GM21423 (cell line): Measurements from ENCODE around the gene NPTX1.

Source experiments
- ATAC-seq: cut with Tn5 transposase; IDR thresholded peaks from one replicate; pipeline ENCODE4 v1.9.1; 2021; ENCODE audit warnings: mild to moderate bottlenecking, moderate library complexity; ENCODE audit not compliant: unreplicated experiment

The NPTX1 gene

GRCh38 chr17:80446645-80447405 is 29.6 kb downstream of the NPTX1 start:
- ATAC-seq = no peak

- ATAC-seq = no peak
Measured at GRCh38 chr17:80445726-80446110, 30.7 kb downstream of the NPTX1 start.

- ATAC-seq = no peak
Measured at GRCh38 chr17:80445007-80445725, 31.2 kb downstream of the NPTX1 start.

- no peak for ATAC-seq
Measured at GRCh38 chr17:80444644-80444979, 31.8 kb downstream of the NPTX1 start.

GRCh38 chr17:80443916-80444643 is 32.3 kb downstream of the NPTX1 start:
- no peak for ATAC-seq

- no peak for ATAC-seq
Measured at GRCh38 chr17:80443498-80443897, 32.9 kb downstream of the NPTX1 start.

GRCh38 chr17:80442764-80443163 is 33.6 kb downstream of the NPTX1 start:
- ATAC-seq = no peak

- no peak for ATAC-seq
Measured at GRCh38 chr17:80442323-80442659, 34.1 kb downstream of the NPTX1 start.

- ATAC-seq = no peak
Measured at GRCh38 chr17:80441598-80442322, 34.6 kb downstream of the NPTX1 start.

GRCh38 chr17:80441133-80441578 is 35.3 kb downstream of the NPTX1 start:
- no peak for ATAC-seq

- ATAC-seq = no peak
Measured at GRCh38 chr17:80439499-80439898, 36.9 kb downstream of the NPTX1 start.

- ATAC-seq = no peak
Measured at GRCh38 chr17:80438806-80439205, 37.6 kb downstream of the NPTX1 start.

GRCh38 chr17:80437532-80437931 is 38.9 kb downstream of the NPTX1 start:
- ATAC-seq = no peak

GRCh38 chr17:80433916-80434666 is 42.3 kb downstream of the NPTX1 start:
- no peak for ATAC-seq

- ATAC-seq = no peak
Measured at GRCh38 chr17:80432961-80433550, 43.4 kb downstream of the NPTX1 start.

GRCh38 chr17:80432350-80432955 is 44.0 kb downstream of the NPTX1 start:
- ATAC-seq = no peak

- ATAC-seq = no peak
Measured at GRCh38 chr17:80431246-80432195, 44.9 kb downstream of the NPTX1 start.

- ATAC-seq = no peak
Measured at GRCh38 chr17:80430446-80431245, 45.8 kb downstream of the NPTX1 start.
